HEK293 (cell line): Measurements from ENCODE around the gene PIP5K1C.

Experiments used
- CTCF ChIA-PET: fragments of 350-600 bp; formaldehyde crosslinking; extraction: SDS; loops from one replicate; lab custom pipeline; 2021; ENCODE audit warnings: antibody characterized with exemption; lab: Yijun Ruan, JAX
- POLR2A ChIA-PET: fragments of 300-600 bp; formaldehyde crosslinking; extraction: SDS; loops from one replicate; lab custom pipeline; 2020; ENCODE audit warnings: antibody characterized with exemption, inconsistent platforms; lab: Yijun Ruan, JAX
- H3K27ac ChIP-seq: fragments of 200-500 bp; sonication (Bioruptor generic); 2 replicates; pipeline ENCODE4 v1.5.1; 2014; ENCODE audit warnings: low read depth, low read length, control low read depth, inconsistent platforms; ENCODE audit errors: extremely low read depth
- H3K36me3 ChIP-seq, 2 experiments: fragments of 200-500 bp in 1 of 2; sonication (Bioruptor generic) in 1 of 2; 1 replicate in 1 of 2; 2 replicates in 1 of 2; pipeline ENCODE4 v1.5.1; 2014 to 2017; ENCODE audit warnings: inconsistent platforms in 2 of 2, low read length in 2 of 2; ENCODE audit not compliant: control insufficient read depth in 2 of 2, insufficient read depth in 1 of 2
- H3K4me1 ChIP-seq: fragments of 200-500 bp; sonication (Bioruptor generic); 2 replicates; pipeline ENCODE4 v1.5.1; 2014; ENCODE audit warnings: mild to moderate bottlenecking, low read length, inconsistent platforms; ENCODE audit not compliant: control insufficient read depth, insufficient read depth
- H3K4me3 ChIP-seq: 2 replicates; pipeline ENCODE4 v1.5.1; 2011; ENCODE audit warnings: low read depth, mild to moderate bottlenecking, control low read depth, low read length, moderate library complexity
- H3K9me3 ChIP-seq: fragments of 200-500 bp; sonication (Bioruptor generic); 2 replicates; pipeline ENCODE4 v1.5.1; 2014; ENCODE audit warnings: low read depth, low read length, inconsistent platforms; ENCODE audit not compliant: control insufficient read depth, insufficient read depth
- HOXC10 ChIP-seq: sonication (generic); formaldehyde crosslinking; IDR thresholded peaks from 2 replicates; pipeline ENCODE4 v1.8.1; 2023; ENCODE audit warnings: mild to moderate bottlenecking, missing genetic modification reagents
- PBX3 ChIP-seq: sonication (generic); formaldehyde crosslinking; IDR thresholded peaks from 2 replicates; pipeline ENCODE4 v1.8.1; 2022; ENCODE audit warnings: mild to moderate bottlenecking, moderate library complexity, missing genetic modification reagents
- SALL2 ChIP-seq: fragments of 450-650 bp; formaldehyde crosslinking; IDR thresholded peaks from 2 replicates; pipeline ENCODE4 v1.5.0; 2017; ENCODE audit warnings: missing biosample characterization, mild to moderate bottlenecking, missing genetic modification characterization, borderline replicate concordance
- YY1 ChIP-seq: fragments of 450-650 bp; formaldehyde crosslinking; IDR thresholded peaks from 2 replicates; pipeline ENCODE4 v1.5.1; 2018; ENCODE audit warnings: missing biosample characterization, missing genetic modification characterization
- ZBTB11 ChIP-seq: fragments of 450-650 bp; formaldehyde crosslinking; conservative IDR thresholded peaks from 2 replicates; pipeline ENCODE4 v1.5.1; 2016; ENCODE audit warnings: low read depth, missing biosample characterization, missing genetic modification characterization
- ZFP3 ChIP-seq: fragments of 450-650 bp; formaldehyde crosslinking; IDR thresholded peaks from 2 replicates; pipeline ENCODE4 v1.5.1; 2016; ENCODE audit warnings: low read depth, missing biosample characterization, missing genetic modification characterization
- ZNF19 ChIP-seq: fragments of 450-650 bp; formaldehyde crosslinking; IDR thresholded peaks from 2 replicates; pipeline ENCODE4; 2016; ENCODE audit warnings: missing biosample characterization, missing genetic modification characterization, low read depth
- ZNF202 ChIP-seq: fragments of 450-650 bp; formaldehyde crosslinking; IDR thresholded peaks from 2 replicates; pipeline ENCODE4 v1.5.1; 2016; ENCODE audit warnings: missing biosample characterization, missing genetic modification characterization, borderline replicate concordance
- ZNF24 ChIP-seq: fragments of 450-650 bp; formaldehyde crosslinking; IDR thresholded peaks from 2 replicates; pipeline ENCODE4 v1.5.1; 2016; ENCODE audit warnings: missing biosample characterization, missing genetic modification characterization
- ZNF266 ChIP-seq: fragments of 450-650 bp; formaldehyde crosslinking; IDR thresholded peaks from 2 replicates; pipeline ENCODE4 v1.5.1; 2016; ENCODE audit warnings: missing biosample characterization, missing genetic modification characterization, low read depth
- ZNF280D ChIP-seq: fragments of 450-650 bp; formaldehyde crosslinking; IDR thresholded peaks from 2 replicates; pipeline ENCODE4 v1.5.1; 2016; ENCODE audit warnings: missing biosample characterization, missing genetic modification characterization
- ZNF350 ChIP-seq: fragments of 450-650 bp; formaldehyde crosslinking; IDR thresholded peaks from 2 replicates; pipeline ENCODE4 v1.5.0; 2017; ENCODE audit warnings: missing biosample characterization, mild to moderate bottlenecking, missing genetic modification characterization
- ZNF416 ChIP-seq: fragments of 450-650 bp; formaldehyde crosslinking; IDR thresholded peaks from 2 replicates; pipeline ENCODE4 v1.5.1; 2016; ENCODE audit warnings: missing biosample characterization, missing genetic modification characterization
- ZNF433 ChIP-seq: fragments of 450-650 bp; formaldehyde crosslinking; IDR thresholded peaks from 2 replicates; pipeline ENCODE4 v1.5.1; 2016; ENCODE audit warnings: missing biosample characterization, missing genetic modification characterization, low read depth
- ZNF621 ChIP-seq: fragments of 450-650 bp; formaldehyde crosslinking; IDR thresholded peaks from 2 replicates; pipeline ENCODE4 v1.5.1; 2017; ENCODE audit warnings: missing biosample characterization, missing genetic modification characterization
- ZNF791 ChIP-seq: fragments of 450-650 bp; formaldehyde crosslinking; IDR thresholded peaks from 2 replicates; pipeline ENCODE4 v1.5.1; 2016; ENCODE audit warnings: missing biosample characterization, missing genetic modification characterization

Gene PIP5K1C

DNA sequence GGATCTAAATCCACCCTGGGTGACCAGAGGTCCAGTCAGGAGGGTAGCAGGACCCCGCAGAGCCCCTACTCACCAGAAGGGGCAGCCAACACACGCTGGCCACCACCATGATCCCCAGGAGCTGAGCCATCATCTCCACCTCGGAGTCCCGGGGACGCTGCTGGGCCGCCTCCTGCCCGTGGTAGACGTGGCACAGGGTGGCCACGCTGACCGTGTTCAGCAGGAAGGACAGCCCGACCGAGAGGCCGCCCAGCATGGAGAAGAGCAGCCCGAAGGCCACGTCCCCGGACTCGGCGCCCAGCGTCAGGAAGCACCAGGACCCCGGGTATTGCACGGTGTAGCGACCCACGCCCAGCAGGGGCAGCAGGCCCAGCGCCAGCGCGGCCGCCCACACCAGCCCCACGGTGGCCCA lies 100.5 kb downstream of the PIP5K1C start:
- Histone ChIP-seq H3K36me3 (no peaks in the 10 kb centered on the region), H3K9me3 (no peaks in the 10 kb centered on the region), H3K27ac (no peak overlapping the region), H3K4me1 (no peaks in the 10 kb centered on the region), H3K4me3 (no peak overlapping the region)
- TF ChIP-seq HOXC10 (CRISPR knock-in tag) (no peak), ZNF202 (no peak), ZNF350 (no peak), ZNF416 (tag by site-specific recombination) (no peak), ZNF791 (no peak)
- CTCF ChIA-PET: no interaction called here
- POLR2A ChIA-PET: no interaction called here

DNA sequence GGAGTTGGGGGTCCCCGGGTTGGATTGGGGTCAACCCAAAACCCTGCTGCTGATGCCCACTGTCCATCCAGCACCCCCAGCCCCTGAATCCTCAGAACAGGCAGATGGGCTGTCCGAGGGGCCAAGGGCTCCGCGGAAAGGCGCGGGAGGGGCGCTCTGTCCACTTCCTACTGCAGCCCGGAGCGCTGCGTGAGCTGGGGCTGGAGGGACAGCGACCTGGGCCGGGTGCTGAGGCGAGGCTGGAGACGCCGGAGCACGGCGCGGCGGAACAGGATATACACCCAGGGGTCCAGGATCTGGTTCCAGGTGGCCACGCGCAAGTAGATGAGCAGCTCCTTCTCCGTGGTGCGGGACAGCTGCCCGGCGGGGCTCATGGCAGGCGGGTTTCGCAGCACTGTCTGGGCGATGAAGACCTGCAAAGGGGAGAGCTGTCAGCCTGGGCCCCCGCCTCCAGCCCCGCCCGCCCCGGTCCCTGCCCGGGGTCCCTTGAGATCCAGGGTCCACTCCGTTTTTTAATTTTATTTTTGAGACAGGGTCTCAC lies 104.7 kb downstream of the PIP5K1C start:
- H3K4me1 ChIP-seq: no peaks in the 10 kb centered on the region
- H3K4me3 ChIP-seq: no peak overlapping the region
- TF ChIP-seq ZNF19 (tag by site-specific recombination) (no peak), ZNF621 (no peak), SALL2 (tag by site-specific recombination) (no peak), ZBTB11 (tag by site-specific recombination) (no peak), ZNF266 (tag by site-specific recombination) (no peak), YY1 (tag by site-specific recombination) (no peak), ZNF433 (tag by site-specific recombination) (no peak), PBX3 (no peak), ZNF280D (tag by site-specific recombination) (no peak), ZNF24 (tag by site-specific recombination) (no peak), ZFP3 (tag by site-specific recombination) (no peak)
- H3K27ac ChIP-seq: no peak overlapping the region
- no peaks in the 10 kb centered on the region for H3K9me3 ChIP-seq
- ChIA-PET POLR2A (no interaction called here), CTCF (interaction anchor here (1.0 to 1.1 kb wide), 2 partner anchors 10 to 70 kb away, joined by 3 to 4 read pairs; partner anchors contain the start of gene GIPC3)
- no peaks in the 10 kb centered on the region for H3K36me3 ChIP-seq
